Measurements from ENCODE around the gene MB21D2.

The MB21D2 gene

DNA sequence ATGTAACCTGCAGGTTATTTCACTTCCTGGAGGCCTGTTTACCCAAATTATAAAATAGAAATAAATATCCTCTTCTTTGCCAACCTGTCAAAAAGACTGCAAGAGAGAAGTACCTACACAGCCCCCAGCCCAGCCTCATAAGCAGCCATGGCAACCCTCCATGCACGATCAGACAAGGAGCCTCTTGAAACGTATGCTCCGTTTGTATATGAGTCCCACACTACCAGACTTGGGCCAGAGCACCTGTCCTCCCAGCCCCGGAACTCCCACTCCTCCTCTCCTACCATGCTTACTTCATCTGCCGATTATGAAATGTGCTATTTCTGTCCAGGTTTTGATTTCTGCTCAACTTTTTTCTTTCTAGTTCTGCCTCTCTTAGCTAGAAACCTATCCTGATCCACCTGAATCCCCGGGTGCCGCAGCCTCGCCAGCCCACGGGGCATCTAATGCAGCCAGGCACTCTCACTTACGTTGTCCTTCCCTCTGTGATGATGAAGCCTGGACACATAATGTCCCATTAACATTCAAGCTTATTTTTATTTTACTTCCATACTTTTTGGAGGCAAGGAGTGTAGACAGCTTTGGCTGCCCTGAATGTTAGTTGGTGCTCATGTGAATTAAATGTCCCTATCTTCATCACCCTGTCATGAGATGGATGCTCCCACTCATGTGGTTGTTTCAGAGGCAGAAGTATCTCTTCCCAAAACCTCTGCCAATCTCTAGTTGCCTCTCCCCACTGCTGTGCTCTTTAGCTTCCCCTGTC, 73.8 kb downstream of the MB21D2 start:
- peak; percentile 38 for DNase-seq (ENCODE audit: low spot score)
- no peak for TF ChIP-seq CTCF (IDR thresholded peaks at IDR 0.05; ENCODE audit: extremely low read depth, insufficient read depth, missing control alignments)
- in situ Hi-C loops (cut with MboI; ENCODE audit: low pct_unique_long_range_greater_than_20kb, low sequenced_read_pairs, unreplicated experiment): no loop called here

- TF ChIP-seq CTCF (IDR thresholded peaks at IDR 0.05; ENCODE audit: extremely low read depth, insufficient read depth, missing control alignments): no peak
- in situ Hi-C loops (cut with MboI; ENCODE audit: low pct_unique_long_range_greater_than_20kb, low sequenced_read_pairs, unreplicated experiment): no loop called here
These were observed 74.5 kb downstream of the MB21D2 start for GRCh38 chr3:192843119-192843518.

DNA sequence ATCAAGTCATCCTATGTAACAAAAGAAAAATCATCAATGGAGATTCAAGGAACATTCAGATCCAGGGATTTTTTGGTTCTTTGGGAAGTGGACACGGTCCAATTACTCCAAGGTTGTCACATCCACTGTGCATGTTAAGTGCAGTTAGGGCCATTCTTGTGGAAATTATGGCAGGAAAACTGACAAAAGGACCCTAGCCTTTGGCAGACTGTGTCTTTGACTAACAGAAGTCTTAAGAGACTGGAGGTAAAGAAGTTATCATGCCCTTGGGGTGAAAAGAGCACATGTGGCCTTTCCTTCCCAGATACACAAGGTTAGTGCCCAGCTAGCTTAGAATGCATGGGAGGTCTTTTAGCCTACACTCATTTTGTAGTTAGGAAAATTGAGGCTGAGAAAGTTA, 74.9 kb downstream of the MB21D2 start:
- no peak for DNase-seq (ENCODE audit: low spot score)
- in situ Hi-C loops (cut with MboI; ENCODE audit: low pct_unique_long_range_greater_than_20kb, low sequenced_read_pairs, unreplicated experiment): no loop called here
- no peak for TF ChIP-seq CTCF (IDR thresholded peaks at IDR 0.05; ENCODE audit: extremely low read depth, insufficient read depth, missing control alignments)

More at GRCh38 chr3:192843119-192843518, 74.5 kb downstream of the MB21D2 start:
- no peak for DNase-seq (ENCODE audit: low spot score)

DNA sequence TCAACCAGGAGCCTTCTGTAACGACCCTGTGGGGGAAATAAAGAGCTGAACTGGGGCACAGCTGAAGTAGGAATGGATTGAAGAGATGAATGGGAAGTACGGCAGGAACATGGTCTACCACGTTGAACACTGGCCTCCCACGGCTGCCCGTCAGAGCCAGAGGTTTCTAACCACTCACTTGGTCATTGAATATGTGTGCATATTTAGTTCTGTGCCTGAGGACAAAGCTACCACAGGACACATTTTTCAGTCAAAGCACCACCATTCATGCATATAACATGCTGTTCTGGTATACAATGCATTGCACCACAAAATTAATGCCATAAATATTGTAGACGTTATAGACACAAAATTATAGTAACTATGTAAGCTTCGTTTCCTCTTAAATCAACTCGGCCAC, 75.5 kb downstream of the MB21D2 start:
- in situ Hi-C loops (cut with MboI; ENCODE audit: low pct_unique_long_range_greater_than_20kb, low sequenced_read_pairs, unreplicated experiment): no loop called here
- no peak for DNase-seq (ENCODE audit: low spot score)
- no peak for TF ChIP-seq CTCF (IDR thresholded peaks at IDR 0.05; ENCODE audit: extremely low read depth, insufficient read depth, missing control alignments)

DNA sequence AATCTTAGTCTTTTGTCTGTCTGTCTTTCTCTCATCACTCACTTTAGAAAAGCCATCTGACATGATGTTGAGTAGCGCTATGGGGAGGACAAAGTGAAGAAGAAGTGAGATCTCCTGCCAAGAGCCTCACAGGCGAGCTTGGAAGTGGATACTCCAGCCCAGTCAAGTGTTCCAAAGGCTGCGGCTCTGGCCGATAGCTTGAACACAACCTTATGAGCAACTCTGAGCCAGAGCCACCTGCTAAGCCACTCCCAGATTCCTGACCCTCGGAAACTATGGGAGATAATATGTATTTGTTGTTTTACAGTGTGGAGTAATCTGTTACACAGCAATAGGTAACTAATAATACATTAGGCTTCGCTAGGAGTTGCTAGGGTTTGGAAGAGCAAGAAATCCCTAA, 76.2 kb downstream of the MB21D2 start:
- in situ Hi-C loops (cut with MboI; ENCODE audit: low pct_unique_long_range_greater_than_20kb, low sequenced_read_pairs, unreplicated experiment): no loop called here
- TF ChIP-seq CTCF (IDR thresholded peaks at IDR 0.05; ENCODE audit: extremely low read depth, insufficient read depth, missing control alignments): no peak
- DNase-seq (ENCODE audit: low spot score): no peak

DNA sequence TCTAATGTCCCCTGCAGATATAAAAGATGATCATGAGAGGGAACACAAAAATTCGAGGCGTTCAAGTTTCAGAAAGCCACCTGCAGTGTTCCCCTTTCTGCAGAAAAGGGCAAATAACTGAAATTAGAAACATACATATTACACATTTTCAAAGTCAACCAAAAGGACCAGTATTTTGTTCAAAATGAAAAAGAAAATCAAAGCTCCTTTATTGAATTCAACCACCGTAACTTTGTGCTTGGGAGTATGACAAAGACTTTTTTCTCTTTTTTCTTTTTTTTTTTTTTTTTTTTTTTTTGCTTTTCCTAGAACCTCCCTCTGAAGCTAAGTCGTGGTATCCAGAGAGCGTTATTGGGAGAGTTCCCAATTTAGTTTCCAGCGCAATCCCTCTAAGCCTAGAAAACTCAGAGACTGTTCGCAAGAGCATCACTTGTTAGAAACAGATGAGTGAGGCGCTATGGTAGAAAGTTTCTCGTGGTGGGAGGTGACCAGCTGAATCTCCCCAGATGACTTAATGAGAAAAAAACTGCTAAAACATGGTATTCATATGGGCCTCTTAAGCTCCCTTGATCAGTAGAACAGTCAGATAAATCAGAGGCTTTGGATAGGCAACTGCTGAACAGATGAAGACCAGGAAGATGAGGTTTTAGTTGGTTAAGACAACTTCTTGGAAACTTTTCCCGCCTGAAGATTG, 77.4 kb downstream of the MB21D2 start:
- in situ Hi-C loops (cut with MboI; ENCODE audit: low pct_unique_long_range_greater_than_20kb, low sequenced_read_pairs, unreplicated experiment): no loop called here
- no peak for TF ChIP-seq CTCF (IDR thresholded peaks at IDR 0.05; ENCODE audit: extremely low read depth, insufficient read depth, missing control alignments)
- DNase-seq (ENCODE audit: low spot score): peak; percentile 36
